Muscle of leg (tissue), 11 donors: ENCODE measurements around the gene GALNT10. TPM values are rescaled to one million over a fixed set of nuclear protein-coding genes. Genes with fewer than 3 reads are reported as not detected.
A peak's percentile ranks its signal among the peaks of the same experiment; 100 is the strongest.

Experiments used
- DNase-seq: peaks from one replicate; pipeline ENCODE4 v3.0.0; 2013
- H3K27ac ChIP-seq: one replicate; pipeline ENCODE4 v1.5.1; 2013; ENCODE audit warnings: mild to moderate bottlenecking, low read length, control low read depth
- H3K27me3 ChIP-seq: one replicate; pipeline ENCODE4 v1.6.1; 2013; ENCODE audit warnings: low read length; ENCODE audit not compliant: control insufficient read depth, insufficient read depth
- H3K36me3 ChIP-seq: one replicate; pipeline ENCODE4 v1.6.1; 2013; ENCODE audit warnings: low read length; ENCODE audit not compliant: control insufficient read depth, insufficient read depth
- H3K4me1 ChIP-seq: one replicate; pipeline ENCODE4 v1.6.1; 2013; ENCODE audit warnings: low read length; ENCODE audit not compliant: control insufficient read depth, insufficient read depth
- H3K4me3 ChIP-seq: one replicate; pipeline ENCODE4 v1.5.1; 2013; ENCODE audit warnings: low read length, control low read depth
- H3K9me3 ChIP-seq: replicated peaks from 2 replicates; pipeline ENCODE4 v1.6.1; 2013; ENCODE audit warnings: low read depth, low read length; ENCODE audit not compliant: control insufficient read depth
- WGBS: methylation state at CpG from one replicate; pipeline ENCODE4 v1.1.5; 2013; ENCODE audit warnings: missing lambda C conversion rate; ENCODE audit not compliant: insufficient coverage; 5-methylcytosine and 5-hydroxymethylcytosine counted together
- polyA plus RNA-seq, 8 donors: library from polyadenylated mRNA; unstranded; fragments of 120-200 nt; gene quantifications; one replicate each; pipeline versions ENCODE4 v1.2.1 to v1.2.3, GENCODE V29; 2013; ENCODE audit warnings: inconsistent platforms in 1 of 8, low replicate concordance in 1 of 8; ENCODE audit not compliant: insufficient read length in 8 of 8, insufficient read depth in 1 of 8
- total RNA-seq: library from RNA; stranded (reverse); fragments of 120-200 nt; gene quantifications from one replicate; pipeline ENCODE4 v1.2.4, GENCODE V29; 2013

Gene GALNT10
- total and polyA plus RNA-seq, 9 donors = 16.6 to 27.8 (median 20.5) TPM

GRCh38 chr5:154369682-154370081 lies 179.1 kb downstream of the GALNT10 start:
- WGBS = 83% methylated on average over 1 of the region's 4 CpGs
- H3K4me1 ChIP-seq = peaks cover 24% of the 10 kb centered on the region

GRCh38 chr5:154370119-154370518 lies 179.6 kb downstream of the GALNT10 start:
- H3K36me3 ChIP-seq = no peaks in the 10 kb centered on the region
- H3K4me1 ChIP-seq = peaks cover 24% of the 10 kb centered on the region
- no peak for DNase-seq
- 81% methylated on average over 3 of the region's 3 CpGs for WGBS
- no peak overlapping the region for H3K27ac ChIP-seq
- H3K27me3 ChIP-seq = no peaks in the 10 kb centered on the region
- H3K4me3 ChIP-seq = no peak overlapping the region
- no peaks in the 10 kb centered on the region for H3K9me3 ChIP-seq

More at GRCh38 chr5:154369682-154370081, 179.1 kb downstream of the GALNT10 start:
- no peak overlapping the region for H3K27ac ChIP-seq
- H3K4me3 ChIP-seq = no peak overlapping the region
- no peaks in the 10 kb centered on the region for H3K36me3 ChIP-seq
- no peaks in the 10 kb centered on the region for H3K27me3 ChIP-seq
- H3K9me3 ChIP-seq = no peaks in the 10 kb centered on the region
- no peak for DNase-seq

GRCh38 chr5:154370813-154371212 lies 180.3 kb downstream of the GALNT10 start:
- H3K36me3 ChIP-seq = peaks cover 5% of the 10 kb centered on the region
- no peaks in the 10 kb centered on the region for H3K9me3 ChIP-seq
- H3K27me3 ChIP-seq = no peaks in the 10 kb centered on the region
- peaks cover 24% of the 10 kb centered on the region for H3K4me1 ChIP-seq
- H3K27ac ChIP-seq = no peak overlapping the region
- DNase-seq = peak; percentile 35
- WGBS = 60% methylated on average over 3 of the region's 3 CpGs
- no peak overlapping the region for H3K4me3 ChIP-seq

- peaks cover 24% of the 10 kb centered on the region for H3K4me1 ChIP-seq
- no peaks in the 10 kb centered on the region for H3K9me3 ChIP-seq
- WGBS = no CpG with 5 or more reads among the region's 3 CpGs
- H3K27me3 ChIP-seq = no peaks in the 10 kb centered on the region
- peak; percentile 77 for DNase-seq
- peaks cover 12% of the 10 kb centered on the region for H3K36me3 ChIP-seq
- H3K4me3 ChIP-seq = no peak overlapping the region
- H3K27ac ChIP-seq = no peak overlapping the region
Observed at GRCh38 chr5:154371687-154372086, 181.2 kb downstream of the GALNT10 start.

- Histone ChIP-seq H3K4me3 (no peak overlapping the region), H3K36me3 (peaks cover 20% of the 10 kb centered on the region), H3K9me3 (no peaks in the 10 kb centered on the region), H3K4me1 (peaks cover 24% of the 10 kb centered on the region), H3K27ac (no peak overlapping the region), H3K27me3 (no peaks in the 10 kb centered on the region)
- 84% methylated on average over 4 of the region's 5 CpGs for WGBS
- no peak for DNase-seq
Observed at GRCh38 chr5:154372661-154373060, 182.1 kb downstream of the GALNT10 start.

GRCh38 chr5:154373326-154373725 lies 182.8 kb downstream of the GALNT10 start:
- Histone ChIP-seq H3K4me3 (no peak overlapping the region), H3K27ac (no peak overlapping the region), H3K36me3 (peaks cover 22% of the 10 kb centered on the region), H3K4me1 (peaks cover 18% of the 10 kb centered on the region), H3K9me3 (no peaks in the 10 kb centered on the region), H3K27me3 (no peaks in the 10 kb centered on the region)
- no peak for DNase-seq
- no CpG with 5 or more reads among the region's 4 CpGs for WGBS

GRCh38 chr5:154373729-154374179 lies 183.2 kb downstream of the GALNT10 start:
- no peak overlapping the region for H3K4me3 ChIP-seq
- 58% methylated on average over 5 of the region's 8 CpGs for WGBS
- no peaks in the 10 kb centered on the region for H3K27me3 ChIP-seq
- no peak for DNase-seq
- H3K27ac ChIP-seq = no peak overlapping the region
- no peaks in the 10 kb centered on the region for H3K9me3 ChIP-seq
- H3K4me1 ChIP-seq = peaks cover 14% of the 10 kb centered on the region
- peaks cover 24% of the 10 kb centered on the region for H3K36me3 ChIP-seq

- Histone ChIP-seq H3K4me3 (no peak overlapping the region), H3K4me1 (peaks cover 14% of the 10 kb centered on the region), H3K9me3 (no peaks in the 10 kb centered on the region), H3K36me3 (peaks cover 24% of the 10 kb centered on the region), H3K27me3 (no peaks in the 10 kb centered on the region), H3K27ac (no peak overlapping the region)
- no peak for DNase-seq
- WGBS = 81% methylated on average over 3 of the region's 4 CpGs
Observed at GRCh38 chr5:154374264-154374663, 183.7 kb downstream of the GALNT10 start.

- Histone ChIP-seq H3K9me3 (no peaks in the 10 kb centered on the region), H3K4me3 (no peak overlapping the region), H3K36me3 (peaks cover 30% of the 10 kb centered on the region), H3K4me1 (peaks cover 10% of the 10 kb centered on the region), H3K27me3 (no peaks in the 10 kb centered on the region), H3K27ac (no peak overlapping the region)
- 43% methylated on average over 2 of the region's 3 CpGs for WGBS
- no peak for DNase-seq
Observed at GRCh38 chr5:154375329-154376008, 184.9 kb downstream of the GALNT10 start.

GRCh38 chr5:154376481-154376880 lies 185.9 kb downstream of the GALNT10 start:
- WGBS = 55% methylated on average over 3 of the region's 4 CpGs
- Histone ChIP-seq H3K4me1 (peaks cover 3% of the 10 kb centered on the region), H3K4me3 (no peak overlapping the region), H3K27ac (no peak overlapping the region), H3K9me3 (no peaks in the 10 kb centered on the region), H3K36me3 (peaks cover 40% of the 10 kb centered on the region), H3K27me3 (no peaks in the 10 kb centered on the region)
- DNase-seq = no peak
